ENCODE data around the gene NCAM2.

Gene NCAM2

DNA sequence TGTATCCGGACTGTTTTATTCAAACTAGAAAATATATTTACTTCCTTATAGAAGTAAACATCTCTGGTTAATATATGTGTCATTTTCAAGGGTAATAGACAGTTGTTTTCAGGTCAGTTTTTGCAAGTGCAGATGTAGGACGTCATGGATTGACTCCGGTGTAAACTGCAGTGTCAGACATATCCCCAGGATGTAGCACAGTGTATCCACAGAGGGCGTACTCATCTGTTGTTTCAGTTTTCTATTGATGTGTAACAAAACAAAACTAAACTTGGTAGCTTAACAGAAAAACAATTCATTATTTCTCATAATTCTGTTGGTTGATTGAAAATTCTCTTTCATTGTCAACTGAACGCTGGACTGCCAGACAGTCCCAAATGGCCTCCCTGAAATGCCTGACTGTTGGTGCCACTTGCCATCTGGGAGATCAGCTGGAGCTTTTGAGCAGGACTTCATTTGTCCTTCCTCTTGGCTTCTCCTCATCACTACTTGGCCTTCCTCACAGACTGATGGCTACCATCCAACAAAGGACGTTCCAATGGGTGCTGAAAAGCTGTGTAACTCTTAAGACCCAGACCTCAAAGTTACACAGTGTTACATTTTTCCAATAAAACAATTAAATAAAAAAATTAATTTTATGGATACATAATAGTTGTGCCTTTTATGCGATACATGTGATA, 181.6 kb downstream of the NCAM2 start:
- H3K27ac ChIP-seq (ENCODE audit: low read length) = no peak overlapping the region
- no peak overlapping the region for H3K9ac ChIP-seq (ENCODE audit: low read length)
- no peaks in the 10 kb centered on the region for H3K9me3 ChIP-seq (ENCODE audit: control insufficient read depth, low read depth, low read length)

DNA sequence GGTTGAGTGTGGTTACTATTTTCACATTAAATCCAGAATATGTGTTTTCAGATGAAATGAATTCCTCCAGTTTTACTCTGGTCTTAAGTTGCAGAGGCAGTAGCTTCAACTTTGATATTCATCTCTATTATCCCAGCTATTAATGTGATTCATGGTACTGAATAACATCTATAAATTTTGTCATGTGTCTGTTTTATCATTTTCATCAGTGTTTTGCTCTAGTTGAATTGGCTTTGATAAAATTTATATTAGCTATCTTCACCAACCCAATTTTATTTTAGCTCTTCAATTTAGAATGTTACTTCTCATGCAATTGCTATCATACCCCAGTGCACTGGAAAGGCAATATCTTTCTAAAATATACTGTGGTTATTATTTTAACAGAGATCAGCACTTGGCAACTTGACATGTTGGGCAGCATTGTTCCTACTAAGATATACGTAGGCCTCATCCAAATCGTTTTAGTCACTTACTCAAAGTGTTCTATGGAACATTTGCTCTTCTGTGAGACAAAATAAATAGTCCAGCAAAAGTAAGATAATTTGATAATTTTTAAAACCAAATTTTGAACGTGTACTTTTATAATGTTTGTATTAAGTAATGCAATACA, 184.3 kb downstream of the NCAM2 start:
- Histone ChIP-seq H3K36me3 (ENCODE audit: control insufficient read depth, low read depth, low read length) (no peaks in the 10 kb centered on the region), H3K9me3 (ENCODE audit: control insufficient read depth, low read depth, low read length) (no peaks in the 10 kb centered on the region), H3K4me3 (ENCODE audit: low read length) (no peak overlapping the region), H3K4me1 (ENCODE audit: control insufficient read depth, low read depth, low read length) (no peaks in the 10 kb centered on the region), H3K9ac (ENCODE audit: low read length) (no peak overlapping the region), H3K27ac (ENCODE audit: low read length) (no peak overlapping the region), H3K27me3 (ENCODE audit: control insufficient read depth, insufficient read depth, low read length) (no peaks in the 10 kb centered on the region)

More for the DNA sequence above, 181.6 kb downstream of the NCAM2 start:
- Histone ChIP-seq H3K36me3 (ENCODE audit: control insufficient read depth, low read depth, low read length) (no peaks in the 10 kb centered on the region), H3K27me3 (ENCODE audit: control insufficient read depth, insufficient read depth, low read length) (no peaks in the 10 kb centered on the region), H3K4me3 (ENCODE audit: low read length) (no peak overlapping the region), H3K4me1 (ENCODE audit: control insufficient read depth, low read depth, low read length) (no peaks in the 10 kb centered on the region)

DNA sequence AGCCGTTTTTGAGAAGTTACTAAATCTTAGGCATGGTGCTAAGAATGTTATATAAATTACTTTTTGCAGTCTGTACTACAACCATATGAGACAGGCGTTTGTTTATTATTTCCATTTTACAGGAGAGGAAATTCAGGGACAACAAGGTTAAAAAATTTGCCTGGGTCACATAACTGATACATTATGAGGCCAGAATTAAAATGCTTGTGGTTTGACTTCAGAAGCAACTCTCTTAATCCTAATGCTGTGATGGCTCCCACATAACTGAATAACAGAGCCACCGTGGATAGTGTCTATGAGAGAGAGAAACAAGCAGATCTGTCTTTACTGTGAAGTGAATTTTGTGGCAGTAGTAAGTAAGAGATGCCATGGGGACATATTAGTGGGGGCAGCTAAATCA, 184.9 kb downstream of the NCAM2 start:
- Histone ChIP-seq H3K27me3 (ENCODE audit: control insufficient read depth, insufficient read depth, low read length) (no peaks in the 10 kb centered on the region), H3K9ac (ENCODE audit: low read length) (no peak overlapping the region), H3K4me1 (ENCODE audit: control insufficient read depth, low read depth, low read length) (no peaks in the 10 kb centered on the region), H3K36me3 (ENCODE audit: control insufficient read depth, low read depth, low read length) (no peaks in the 10 kb centered on the region), H3K4me3 (ENCODE audit: low read length) (no peak overlapping the region), H3K9me3 (ENCODE audit: control insufficient read depth, low read depth, low read length) (no peaks in the 10 kb centered on the region), H3K27ac (ENCODE audit: low read length) (no peak overlapping the region)

DNA sequence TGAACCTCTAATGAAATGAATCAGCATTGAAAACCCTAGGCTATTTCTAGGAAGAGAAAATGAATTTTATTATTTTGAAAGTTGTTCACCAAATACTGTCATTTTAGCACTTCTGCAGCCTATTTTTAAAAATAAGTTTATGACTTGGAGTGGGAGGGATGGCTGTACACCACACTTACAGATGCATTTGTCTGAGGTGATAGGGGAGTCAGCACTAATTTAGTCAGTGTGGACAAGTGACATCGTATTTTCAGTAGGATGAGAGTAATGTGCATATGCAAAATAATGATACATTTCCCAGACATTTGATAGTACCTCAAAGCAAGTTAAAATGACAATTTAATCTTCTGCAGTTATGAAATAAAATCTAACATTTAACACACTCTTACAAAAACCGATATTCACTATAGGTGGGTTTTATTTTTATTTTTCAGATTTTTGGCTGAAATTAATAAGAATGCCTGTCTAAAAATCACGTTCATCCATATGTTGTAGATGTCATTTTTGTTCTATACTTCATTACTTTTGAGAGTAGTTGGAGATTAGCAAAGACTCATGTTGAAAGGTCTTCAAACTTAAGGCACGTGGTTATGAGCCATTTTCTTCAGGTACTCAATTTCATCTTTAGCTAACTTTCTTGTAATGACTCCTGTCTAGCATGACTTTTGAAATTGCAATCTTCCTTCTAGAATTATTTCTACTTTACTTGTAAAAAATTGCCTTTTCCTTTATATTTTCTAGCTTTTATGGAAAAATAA, 186.7 kb downstream of the NCAM2 start:
- Histone ChIP-seq H3K9ac (ENCODE audit: low read length) (no peak overlapping the region), H3K4me3 (ENCODE audit: low read length) (no peak overlapping the region), H3K4me1 (ENCODE audit: control insufficient read depth, low read depth, low read length) (no peaks in the 10 kb centered on the region), H3K27ac (ENCODE audit: low read length) (no peak overlapping the region), H3K36me3 (ENCODE audit: control insufficient read depth, low read depth, low read length) (no peaks in the 10 kb centered on the region), H3K9me3 (ENCODE audit: control insufficient read depth, low read depth, low read length) (no peaks in the 10 kb centered on the region), H3K27me3 (ENCODE audit: control insufficient read depth, insufficient read depth, low read length) (no peaks in the 10 kb centered on the region)

DNA sequence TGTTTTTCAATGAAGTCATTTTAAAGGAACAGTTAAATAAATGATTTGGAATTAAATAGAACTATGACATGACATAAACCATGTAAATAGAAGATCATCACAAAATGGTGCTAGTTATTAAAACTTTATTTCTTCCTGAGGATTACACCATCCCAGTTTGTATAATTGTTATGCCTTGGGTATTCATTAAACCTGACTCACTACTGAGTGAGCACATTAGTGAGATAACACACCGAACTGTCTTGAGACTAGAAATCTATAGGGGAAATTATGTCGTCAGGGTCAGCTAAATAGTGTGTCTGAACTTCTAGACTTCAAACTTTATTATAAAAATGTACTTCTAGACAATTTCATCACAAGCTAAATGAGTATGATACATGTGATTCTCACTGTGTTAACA, 189.4 kb downstream of the NCAM2 start:
- no peak overlapping the region for H3K4me3 ChIP-seq (ENCODE audit: low read length)
- no peak overlapping the region for H3K9ac ChIP-seq (ENCODE audit: low read length)
- no peaks in the 10 kb centered on the region for H3K27me3 ChIP-seq (ENCODE audit: control insufficient read depth, insufficient read depth, low read length)
- H3K36me3 ChIP-seq (ENCODE audit: control insufficient read depth, low read depth, low read length) = no peaks in the 10 kb centered on the region
- H3K27ac ChIP-seq (ENCODE audit: low read length) = no peak overlapping the region
- no peaks in the 10 kb centered on the region for H3K4me1 ChIP-seq (ENCODE audit: control insufficient read depth, low read depth, low read length)
- H3K9me3 ChIP-seq (ENCODE audit: control insufficient read depth, low read depth, low read length) = no peaks in the 10 kb centered on the region

DNA sequence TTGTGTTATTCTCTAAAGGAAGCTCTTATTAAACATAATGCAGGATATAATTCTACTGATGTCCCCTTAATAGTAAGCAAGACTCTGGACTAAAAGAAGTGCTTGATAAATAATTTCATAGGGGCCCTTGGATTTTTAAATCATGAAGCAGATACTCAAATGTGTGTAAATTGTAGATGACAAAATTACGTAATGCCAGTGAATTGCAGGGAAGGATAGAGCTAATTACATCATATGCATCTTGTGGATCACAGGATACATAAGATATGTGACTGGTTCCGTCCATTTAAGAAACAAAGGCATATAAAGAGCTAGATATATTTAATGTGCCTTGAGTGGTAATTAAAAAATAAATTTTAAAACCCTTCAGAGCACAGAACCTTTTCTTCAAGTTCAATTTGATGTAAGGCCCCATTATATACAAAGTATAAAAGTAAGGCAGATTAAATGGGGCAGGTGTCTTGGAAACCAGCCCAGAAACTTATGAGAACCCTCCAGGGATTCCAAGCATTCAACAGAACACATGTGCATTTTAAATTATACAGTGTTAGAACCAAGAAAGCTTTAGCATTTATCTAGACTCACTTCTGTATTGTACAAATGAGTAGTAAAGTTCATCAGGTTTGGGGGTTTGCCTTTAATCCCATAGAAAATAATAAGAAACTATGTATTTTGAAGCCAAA, 190.4 kb downstream of the NCAM2 start:
- H3K9me3 ChIP-seq (ENCODE audit: control insufficient read depth, low read depth, low read length) = no peaks in the 10 kb centered on the region
- H3K27ac ChIP-seq (ENCODE audit: low read length) = no peak overlapping the region
- H3K36me3 ChIP-seq (ENCODE audit: control insufficient read depth, low read depth, low read length) = no peaks in the 10 kb centered on the region
- no peak overlapping the region for H3K4me3 ChIP-seq (ENCODE audit: low read length)
- no peak overlapping the region for H3K9ac ChIP-seq (ENCODE audit: low read length)
- H3K27me3 ChIP-seq (ENCODE audit: control insufficient read depth, insufficient read depth, low read length) = no peaks in the 10 kb centered on the region
- no peaks in the 10 kb centered on the region for H3K4me1 ChIP-seq (ENCODE audit: control insufficient read depth, low read depth, low read length)

DNA sequence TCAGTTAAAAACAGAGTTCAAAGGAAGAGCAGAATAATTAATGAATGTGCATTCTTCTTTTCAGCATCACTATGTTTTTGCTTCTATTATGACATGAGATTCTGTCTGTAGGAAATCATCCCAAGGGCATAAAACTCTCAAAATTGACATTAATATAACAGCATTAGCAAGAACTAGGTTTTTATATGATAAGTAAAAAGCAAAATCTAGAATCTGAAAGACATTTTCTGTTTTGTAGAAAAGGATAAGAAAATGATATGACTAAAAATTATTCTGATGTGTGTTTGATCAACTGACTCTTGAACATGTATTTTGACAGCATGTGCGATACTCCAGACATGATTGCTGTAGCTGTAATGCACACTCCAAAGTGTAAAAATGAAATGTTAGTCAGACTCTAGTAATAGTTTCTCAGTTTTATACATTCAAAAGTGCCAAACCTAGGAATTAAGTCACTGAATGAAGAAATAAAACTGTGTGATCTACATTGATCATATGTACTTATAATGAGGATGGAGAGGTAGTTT, 197.3 kb downstream of the NCAM2 start:
- H3K27me3 ChIP-seq (ENCODE audit: control insufficient read depth, insufficient read depth, low read length) = no peaks in the 10 kb centered on the region
- no peaks in the 10 kb centered on the region for H3K36me3 ChIP-seq (ENCODE audit: control insufficient read depth, low read depth, low read length)
- no peak overlapping the region for H3K4me3 ChIP-seq (ENCODE audit: low read length)
- H3K4me1 ChIP-seq (ENCODE audit: control insufficient read depth, low read depth, low read length) = no peaks in the 10 kb centered on the region
- H3K9ac ChIP-seq (ENCODE audit: low read length) = no peak overlapping the region
- H3K9me3 ChIP-seq (ENCODE audit: control insufficient read depth, low read depth, low read length) = no peaks in the 10 kb centered on the region
- no peak overlapping the region for H3K27ac ChIP-seq (ENCODE audit: low read length)

DNA sequence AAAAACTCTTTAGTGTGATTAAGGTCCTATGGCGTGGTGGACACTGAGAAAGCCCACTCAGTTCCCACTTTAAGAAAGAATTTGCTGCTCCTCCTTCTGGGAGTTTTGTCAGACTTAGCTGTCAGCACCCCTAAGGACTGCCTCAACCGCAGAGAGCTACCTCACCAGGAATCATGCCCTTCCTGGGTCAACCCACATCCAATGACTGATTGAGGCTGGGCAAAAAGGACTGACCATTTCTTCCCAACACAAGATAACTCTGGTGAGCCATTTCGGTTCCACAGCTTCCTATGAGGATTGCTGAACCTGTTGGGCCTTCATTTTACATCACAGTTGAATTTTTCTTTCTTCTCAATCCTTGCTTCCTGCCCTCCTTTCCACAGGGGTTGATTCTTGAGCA, 197.9 kb downstream of the NCAM2 start:
- Histone ChIP-seq H3K27me3 (ENCODE audit: control insufficient read depth, insufficient read depth, low read length) (no peaks in the 10 kb centered on the region), H3K4me3 (ENCODE audit: low read length) (no peak overlapping the region), H3K36me3 (ENCODE audit: control insufficient read depth, low read depth, low read length) (no peaks in the 10 kb centered on the region), H3K4me1 (ENCODE audit: control insufficient read depth, low read depth, low read length) (no peaks in the 10 kb centered on the region), H3K9me3 (ENCODE audit: control insufficient read depth, low read depth, low read length) (no peaks in the 10 kb centered on the region), H3K9ac (ENCODE audit: low read length) (no peak overlapping the region), H3K27ac (ENCODE audit: low read length) (no peak overlapping the region)

DNA sequence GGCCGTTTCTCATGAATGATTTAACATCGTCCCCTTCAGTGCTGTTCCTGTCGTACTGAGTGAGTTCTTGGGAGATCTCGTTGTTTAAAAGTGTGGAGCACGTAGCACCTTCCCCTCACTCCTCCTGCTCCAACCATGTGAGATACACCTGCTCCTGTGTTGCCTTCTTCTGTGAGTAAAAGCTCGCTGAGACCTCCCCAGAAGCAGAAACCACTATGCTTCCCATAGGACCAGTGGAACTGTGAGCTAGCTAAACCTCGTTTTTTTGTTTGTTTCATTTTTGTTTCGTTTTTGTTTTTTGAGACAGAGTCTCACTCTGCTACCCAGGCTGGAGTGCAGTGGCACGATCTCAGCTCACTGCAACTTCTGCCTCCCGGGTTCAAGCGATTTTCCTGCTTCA, 198.6 kb downstream of the NCAM2 start:
- Histone ChIP-seq H3K27me3 (ENCODE audit: control insufficient read depth, insufficient read depth, low read length) (no peaks in the 10 kb centered on the region), H3K9ac (ENCODE audit: low read length) (no peak overlapping the region), H3K9me3 (ENCODE audit: control insufficient read depth, low read depth, low read length) (no peaks in the 10 kb centered on the region), H3K36me3 (ENCODE audit: control insufficient read depth, low read depth, low read length) (no peaks in the 10 kb centered on the region), H3K4me3 (ENCODE audit: low read length) (no peak overlapping the region), H3K27ac (ENCODE audit: low read length) (no peak overlapping the region), H3K4me1 (ENCODE audit: control insufficient read depth, low read depth, low read length) (no peaks in the 10 kb centered on the region)

DNA sequence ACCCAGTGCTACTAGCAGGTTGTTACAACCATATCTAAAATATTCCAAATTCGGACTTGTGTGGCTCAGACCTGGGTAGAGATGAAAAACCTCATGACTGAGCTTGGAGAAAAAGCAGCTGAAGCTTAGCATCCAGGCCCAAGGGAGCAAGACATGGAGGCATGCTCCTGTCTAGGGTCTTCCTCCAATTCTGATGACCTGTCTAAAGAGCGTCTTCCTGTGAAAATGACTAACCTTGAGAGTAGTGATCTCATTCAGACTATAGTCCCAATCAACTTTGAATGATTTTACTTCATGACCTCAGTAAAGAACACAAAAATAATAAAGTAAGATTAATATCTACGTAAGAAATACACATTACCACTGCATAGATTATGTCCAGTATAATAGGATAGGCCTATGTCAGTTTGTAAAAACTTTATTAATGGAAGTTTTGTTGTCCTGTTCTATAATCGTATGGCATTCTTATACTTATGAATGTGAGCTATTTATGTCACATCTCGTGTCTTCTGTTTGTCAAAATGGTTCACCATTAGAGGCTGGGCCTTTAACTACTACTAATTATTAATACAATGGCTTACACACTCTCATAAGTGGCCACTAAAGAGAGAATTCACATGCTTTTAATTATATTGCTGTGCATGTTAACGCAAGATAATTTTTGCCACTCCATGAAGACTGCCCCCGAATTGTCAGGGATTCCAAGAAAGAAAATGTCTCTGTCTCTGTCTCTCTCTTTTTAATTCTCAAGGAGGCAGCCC, 201.3 kb downstream of the NCAM2 start:
- Histone ChIP-seq H3K4me1 (ENCODE audit: control insufficient read depth, low read depth, low read length) (no peaks in the 10 kb centered on the region), H3K4me3 (ENCODE audit: low read length) (no peak overlapping the region), H3K27ac (ENCODE audit: low read length) (no peak overlapping the region), H3K9me3 (ENCODE audit: control insufficient read depth, low read depth, low read length) (no peaks in the 10 kb centered on the region), H3K9ac (ENCODE audit: low read length) (no peak overlapping the region), H3K27me3 (ENCODE audit: control insufficient read depth, insufficient read depth, low read length) (no peaks in the 10 kb centered on the region), H3K36me3 (ENCODE audit: control insufficient read depth, low read depth, low read length) (no peaks in the 10 kb centered on the region)
